HG02588 (cell line): ENCODE results near the gene CDCP2.

Experiments used
- ATAC-seq: cut with Tn5 transposase; IDR thresholded peaks from one replicate; pipeline ENCODE4 v1.9.1; 2021; ENCODE audit warnings: mild to moderate bottlenecking, moderate library complexity; ENCODE audit not compliant: unreplicated experiment

CDCP2 gene

DNA sequence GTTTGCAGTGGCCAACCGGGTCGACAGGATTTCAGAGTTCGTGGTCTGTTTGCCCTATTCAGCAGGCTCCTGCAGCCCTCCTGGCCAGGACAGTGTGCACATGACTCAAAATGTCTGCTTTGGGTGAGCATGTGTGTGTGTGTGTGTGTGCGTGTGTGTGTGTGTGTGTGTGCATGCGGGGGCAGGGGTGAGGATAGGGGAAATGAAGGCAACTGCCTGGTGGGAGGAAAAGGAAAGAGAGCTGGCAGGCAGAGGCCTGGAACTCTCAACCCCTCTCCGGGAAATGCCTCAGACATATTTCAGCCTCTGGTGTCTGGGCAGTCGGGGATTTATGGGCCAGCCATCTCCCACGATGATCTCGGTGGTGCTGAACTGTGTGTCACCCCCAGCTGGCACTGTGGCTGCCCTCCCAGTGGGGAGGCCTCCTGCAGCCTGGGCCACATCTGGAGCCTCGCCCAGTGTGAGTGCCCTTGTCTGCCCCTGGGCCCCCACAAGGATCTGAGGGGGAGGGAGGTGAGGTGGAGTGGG, 15.2 kb downstream of the CDCP2 start:
- ATAC-seq: no peak

DNA sequence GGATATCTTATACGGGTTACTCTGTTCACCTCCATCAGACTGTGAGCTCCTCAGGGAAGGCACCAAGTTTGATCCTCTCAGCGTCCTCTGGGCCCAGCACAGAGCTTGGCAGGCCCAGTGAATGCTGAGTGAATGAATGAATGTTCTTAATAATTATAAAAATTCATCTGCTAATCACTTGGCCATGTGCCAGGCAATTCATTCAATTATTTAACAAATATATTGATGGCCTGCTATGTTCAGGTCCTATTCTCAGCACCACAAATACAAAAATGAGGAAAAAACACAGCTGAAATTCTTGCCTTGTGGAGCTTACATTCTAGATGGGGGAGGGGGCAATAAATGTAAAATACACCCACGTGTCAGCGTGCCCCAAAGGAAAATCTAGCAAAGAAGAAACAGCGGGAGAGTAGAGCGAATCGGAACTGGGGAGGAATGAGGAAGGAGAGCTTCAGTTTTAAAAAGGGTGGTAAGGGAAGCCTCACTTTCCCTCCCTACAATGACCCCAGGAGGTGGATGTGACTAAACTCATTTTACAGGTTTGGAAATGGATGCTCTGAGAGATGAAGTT, 15.8 kb downstream of the CDCP2 start:
- ATAC-seq: no peak

DNA sequence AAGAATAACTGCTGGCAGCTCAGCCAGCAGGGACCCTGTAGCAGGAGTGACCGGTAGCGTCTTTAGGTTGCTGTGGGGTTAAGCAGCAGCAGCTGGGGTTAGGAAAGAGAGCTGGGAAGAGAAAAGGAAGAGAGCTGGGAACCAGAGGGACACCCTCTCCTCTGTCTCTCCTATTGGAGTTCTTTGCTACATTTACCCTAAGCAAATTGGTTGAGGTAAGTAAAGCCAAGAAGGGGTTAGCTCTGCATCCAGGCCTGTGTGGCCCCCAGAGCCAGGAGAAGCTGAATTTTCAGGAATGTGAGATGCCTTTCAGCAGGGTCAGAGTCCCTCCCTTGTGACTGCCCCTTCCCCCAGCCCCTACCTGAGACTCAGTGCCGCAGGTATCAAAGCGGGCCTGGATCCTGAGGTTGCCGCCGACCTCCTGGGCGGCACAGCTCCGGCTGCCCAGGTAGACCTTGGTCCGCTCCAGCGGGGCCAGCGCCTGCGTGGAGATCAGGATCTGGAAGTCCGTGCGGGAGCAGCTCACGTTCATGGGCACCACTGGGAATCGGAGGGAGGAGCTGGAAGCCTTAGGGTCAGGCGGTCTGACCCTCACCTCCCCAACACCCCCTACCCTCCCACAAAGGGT, 16.4 kb downstream of the CDCP2 start:
- ATAC-seq: no peak

DNA sequence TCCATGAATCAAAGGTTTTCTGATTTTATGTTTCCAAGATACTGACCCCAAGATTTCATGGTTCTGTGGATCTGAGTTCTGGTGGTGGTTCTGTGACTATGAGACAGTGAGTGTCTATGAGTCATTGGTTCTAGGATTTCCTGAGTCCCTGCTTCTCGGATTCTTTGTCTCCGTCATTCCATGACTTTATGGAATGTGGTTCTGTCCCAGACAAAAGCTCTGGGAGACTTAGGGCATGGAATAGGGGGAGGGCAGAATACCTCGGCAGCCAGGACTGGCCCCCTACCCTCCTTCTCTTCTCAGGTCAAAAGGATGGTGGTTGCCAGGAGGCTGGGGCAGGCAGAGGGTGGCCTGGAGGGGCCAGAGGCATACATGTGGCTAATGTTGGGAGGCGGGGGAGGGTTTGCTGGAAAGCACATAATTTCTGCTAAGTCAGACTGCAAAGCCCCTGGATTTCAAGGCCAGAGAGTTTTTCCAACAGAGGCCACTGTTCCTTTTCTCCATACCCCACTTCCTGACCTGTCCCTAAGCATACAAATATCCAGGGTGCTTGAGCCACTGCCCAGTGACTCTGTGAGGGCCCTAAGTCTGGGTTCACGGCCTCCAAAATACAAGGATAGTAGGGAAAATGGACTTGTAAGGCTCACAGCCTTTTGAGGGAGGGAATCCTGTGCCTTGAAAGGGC, 17.2 kb downstream of the CDCP2 start:
- ATAC-seq: no peak

DNA sequence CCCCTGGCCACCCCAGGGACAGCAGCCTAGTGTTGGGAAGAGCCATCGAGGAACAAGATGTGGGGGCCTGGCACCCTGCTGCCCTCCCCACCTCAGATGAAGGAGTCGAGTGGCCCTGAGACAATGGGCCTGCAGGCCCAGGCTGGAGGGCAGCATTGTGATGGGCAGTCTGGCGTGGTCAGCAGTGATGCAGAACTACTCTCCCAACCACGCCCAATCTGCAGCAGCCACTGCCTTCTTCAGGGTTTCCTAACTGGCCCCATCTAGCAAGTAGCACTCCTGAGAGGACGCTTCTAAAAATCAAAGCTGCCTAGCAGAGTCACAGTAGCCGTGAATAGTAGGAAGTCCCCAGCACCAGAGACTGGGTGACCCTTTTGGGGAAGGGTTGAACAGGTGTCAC, 18.5 kb downstream of the CDCP2 start:
- ATAC-seq: no peak

DNA sequence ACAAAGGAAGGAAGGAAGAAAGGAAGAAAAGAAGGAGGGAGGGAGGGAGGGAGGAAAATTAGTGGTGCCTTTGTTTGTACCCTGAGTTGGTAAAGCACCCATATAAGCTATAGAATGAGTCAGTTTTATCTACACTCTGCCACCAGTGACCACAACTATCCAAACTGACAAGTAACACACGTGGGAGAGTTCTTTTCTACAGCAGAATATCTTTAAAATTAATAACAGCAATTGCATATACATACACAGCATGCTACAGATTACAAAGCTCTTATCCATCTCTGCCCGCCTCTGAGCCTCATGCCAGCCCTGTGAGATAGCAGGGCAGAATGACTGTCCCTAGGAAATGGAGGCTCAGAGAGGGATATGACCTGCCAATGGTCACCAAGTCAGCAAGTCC, 20.3 kb downstream of the CDCP2 start:
- no peak for ATAC-seq

DNA sequence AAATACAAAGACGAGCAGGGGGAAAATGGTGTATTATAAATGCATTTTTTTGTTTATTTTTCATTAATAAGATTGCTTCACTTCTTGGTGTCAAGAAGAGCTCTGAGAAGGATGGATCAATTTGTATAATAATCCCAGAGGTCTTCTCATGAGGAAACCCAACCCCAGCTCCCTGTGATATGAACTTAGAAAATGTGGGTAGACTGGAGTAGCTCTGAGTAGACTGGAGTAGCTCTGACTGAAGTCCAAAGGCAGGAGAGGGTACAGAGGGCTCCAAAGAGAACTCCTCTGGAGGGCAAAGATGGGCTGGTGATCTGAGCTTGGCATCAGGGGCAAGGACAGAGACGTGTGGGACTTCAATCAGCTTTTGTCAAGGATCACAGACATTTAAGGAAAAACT, 21.4 kb downstream of the CDCP2 start:
- ATAC-seq: no peak

DNA sequence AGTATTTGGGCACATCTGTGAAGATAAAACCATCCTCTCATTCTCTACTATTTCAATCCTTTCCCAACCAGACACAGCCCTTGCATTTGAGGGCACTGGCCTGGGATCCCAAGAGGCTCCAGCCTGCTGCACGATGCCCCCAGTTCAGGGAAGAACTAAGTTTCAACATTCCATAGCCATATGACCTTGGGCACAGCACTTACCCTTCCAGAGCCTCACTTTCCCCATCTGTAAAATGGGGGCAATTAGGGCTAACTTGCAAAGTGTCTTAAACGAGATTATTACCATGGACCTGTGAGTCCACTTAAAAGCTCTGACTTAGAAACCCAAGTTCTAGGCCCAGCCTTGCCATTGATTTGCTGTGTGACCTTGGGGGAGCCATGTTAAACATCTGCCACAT, 22.9 kb downstream of the CDCP2 start:
- no peak for ATAC-seq

DNA sequence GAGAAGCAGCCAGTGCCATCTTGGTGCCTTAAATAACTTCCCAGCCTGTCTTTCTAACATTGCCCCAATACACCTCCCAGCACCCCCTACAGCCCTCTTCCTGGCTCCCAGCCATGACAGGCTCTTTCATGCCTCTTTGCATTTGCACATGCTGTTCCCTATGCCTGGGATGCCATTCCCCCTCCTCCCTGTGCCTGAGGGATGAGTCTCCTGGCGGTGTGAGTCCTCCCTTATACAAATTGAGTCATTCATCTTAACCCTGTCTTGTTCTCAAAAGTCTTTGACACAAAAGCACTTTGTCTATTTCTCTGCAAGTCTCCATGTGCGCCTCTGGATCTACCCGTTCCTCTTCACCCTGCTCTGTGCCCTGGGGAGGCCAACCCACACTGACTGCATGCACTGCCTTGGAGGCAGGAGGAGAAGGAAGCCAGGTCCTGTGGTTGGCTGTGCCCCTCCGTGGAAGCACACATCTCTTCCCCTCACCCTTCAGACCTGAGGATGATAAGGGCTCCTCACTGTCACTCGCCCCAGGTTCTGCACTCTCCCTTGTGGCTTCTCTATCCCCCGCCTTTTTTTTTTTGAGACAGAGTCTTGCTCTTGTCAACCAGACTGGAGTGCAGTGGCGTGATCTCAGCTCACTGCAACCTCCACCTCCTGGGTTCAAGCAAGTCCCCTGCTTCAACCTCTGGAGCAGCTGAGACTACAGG, 25.1 kb downstream of the CDCP2 start:
- ATAC-seq: no peak

DNA sequence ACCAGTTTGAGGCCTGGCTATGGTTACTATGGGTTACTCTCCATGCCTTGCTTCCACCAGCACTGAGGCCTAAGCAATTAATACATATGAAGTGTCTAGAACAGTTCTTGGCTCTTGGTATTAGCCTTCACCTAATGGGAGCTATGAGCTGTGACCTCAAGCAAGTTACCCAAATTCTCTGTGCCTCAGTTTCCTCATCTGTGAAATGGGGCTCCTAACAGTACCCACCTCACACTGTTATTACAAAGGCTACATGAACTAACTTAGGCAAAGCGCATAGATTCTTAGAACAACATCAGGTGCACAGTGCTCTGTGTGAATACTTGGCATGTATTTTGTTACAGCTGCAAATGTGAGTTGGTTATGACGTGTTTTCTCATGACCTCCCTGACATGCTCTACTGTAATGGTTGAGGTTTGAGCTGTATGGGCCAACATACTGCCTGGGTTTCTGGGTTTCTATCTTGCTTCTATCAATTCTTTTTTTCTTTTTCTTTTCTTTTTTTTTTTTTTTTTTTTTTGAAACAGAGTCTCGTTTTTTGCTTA, 26.5 kb downstream of the CDCP2 start:
- ATAC-seq: no peak

DNA sequence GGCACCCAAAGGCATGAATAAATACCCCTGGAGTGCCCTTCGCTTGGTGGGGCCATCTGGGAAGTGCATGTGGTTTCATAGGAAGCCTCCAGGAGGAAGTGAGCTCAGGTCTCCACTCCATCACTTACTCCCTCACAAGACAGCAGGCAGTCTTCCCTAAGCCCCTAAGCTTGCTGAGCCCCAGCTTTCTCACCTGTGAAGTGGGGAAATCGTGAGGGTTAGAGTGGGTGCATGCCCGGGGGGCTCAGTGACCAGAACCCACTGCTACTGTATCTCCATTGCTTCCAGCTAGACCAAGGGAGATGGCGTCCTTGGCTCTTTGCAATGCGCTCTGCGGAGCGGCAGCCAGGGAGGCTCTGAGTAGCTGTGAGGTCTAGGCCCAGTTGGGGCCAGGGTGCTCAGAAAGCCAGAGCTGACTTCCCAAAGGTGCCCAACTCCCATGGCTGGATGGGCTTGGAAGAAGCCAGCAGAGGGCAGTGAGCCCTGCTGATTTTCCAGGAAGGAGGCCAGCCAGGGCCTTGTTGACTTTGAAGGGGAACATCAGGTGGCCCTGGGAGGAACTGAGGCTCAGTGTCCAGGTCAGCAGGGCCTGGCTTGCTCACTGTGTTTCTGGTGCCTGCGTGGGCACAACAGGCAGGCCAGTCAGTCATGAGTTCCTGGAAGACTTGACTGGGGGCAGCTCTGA, 27.3 kb downstream of the CDCP2 start:
- ATAC-seq: no peak

DNA sequence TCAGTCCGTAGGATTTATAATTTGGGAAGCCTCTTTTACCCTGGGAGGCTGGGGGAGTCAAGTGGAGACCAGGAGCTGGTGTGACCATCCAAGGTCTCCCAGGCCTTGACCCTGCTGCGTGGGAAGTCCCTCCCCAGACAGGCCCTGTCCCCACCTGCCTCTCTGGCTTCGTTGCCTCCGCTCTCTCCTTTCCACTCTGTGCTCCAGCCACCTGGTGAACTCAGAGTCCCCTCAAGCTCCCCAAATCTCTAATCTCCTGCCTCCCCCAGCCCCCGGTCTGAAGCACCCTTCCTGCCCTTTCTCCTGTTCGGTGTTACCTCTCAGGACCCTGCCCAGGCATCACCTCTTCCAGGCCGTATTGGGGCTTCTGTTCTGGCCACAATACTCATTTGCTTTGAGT, 27.9 kb downstream of the CDCP2 start:
- ATAC-seq: no peak

DNA sequence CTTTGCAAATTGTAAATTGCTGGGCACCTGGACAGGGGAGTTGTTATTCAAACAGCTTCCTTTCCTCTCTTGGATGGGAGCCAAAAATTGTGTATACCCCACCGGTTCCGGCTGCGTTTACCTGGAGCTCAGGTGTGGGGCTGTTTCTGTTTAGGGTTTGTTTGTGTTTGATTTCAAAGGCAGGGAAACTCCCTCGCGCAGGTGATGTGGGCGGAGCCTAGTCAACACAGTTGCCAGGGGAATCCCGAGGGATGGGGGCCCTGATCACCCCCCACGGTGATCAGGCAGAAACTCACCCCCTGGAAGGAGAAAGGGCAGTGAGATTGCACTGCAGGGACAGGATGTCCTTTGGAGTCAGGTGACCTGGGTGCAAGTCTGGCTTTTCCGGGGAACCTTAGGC, 28.3 kb downstream of the CDCP2 start:
- ATAC-seq: no peak

DNA sequence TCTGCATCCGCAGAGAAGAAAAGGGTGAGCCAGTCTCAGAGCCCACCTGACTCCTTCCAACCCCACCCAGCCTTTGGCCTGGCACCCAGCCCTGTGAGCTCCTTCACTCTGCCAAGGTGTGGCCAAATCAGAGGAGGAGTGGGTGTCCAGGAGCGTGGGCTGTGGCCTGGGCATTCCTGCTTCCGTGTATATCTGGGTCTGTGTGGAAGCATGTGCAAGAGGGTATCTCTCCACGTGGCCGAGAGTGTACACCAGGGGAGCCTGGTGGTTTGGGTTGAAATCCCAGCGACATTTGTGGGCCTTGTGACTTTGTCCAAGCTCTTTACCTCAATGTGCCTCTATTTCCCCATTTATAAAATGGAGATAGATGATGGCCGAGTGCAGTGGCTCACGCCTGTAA, 29.8 kb downstream of the CDCP2 start:
- ATAC-seq: no peak

DNA sequence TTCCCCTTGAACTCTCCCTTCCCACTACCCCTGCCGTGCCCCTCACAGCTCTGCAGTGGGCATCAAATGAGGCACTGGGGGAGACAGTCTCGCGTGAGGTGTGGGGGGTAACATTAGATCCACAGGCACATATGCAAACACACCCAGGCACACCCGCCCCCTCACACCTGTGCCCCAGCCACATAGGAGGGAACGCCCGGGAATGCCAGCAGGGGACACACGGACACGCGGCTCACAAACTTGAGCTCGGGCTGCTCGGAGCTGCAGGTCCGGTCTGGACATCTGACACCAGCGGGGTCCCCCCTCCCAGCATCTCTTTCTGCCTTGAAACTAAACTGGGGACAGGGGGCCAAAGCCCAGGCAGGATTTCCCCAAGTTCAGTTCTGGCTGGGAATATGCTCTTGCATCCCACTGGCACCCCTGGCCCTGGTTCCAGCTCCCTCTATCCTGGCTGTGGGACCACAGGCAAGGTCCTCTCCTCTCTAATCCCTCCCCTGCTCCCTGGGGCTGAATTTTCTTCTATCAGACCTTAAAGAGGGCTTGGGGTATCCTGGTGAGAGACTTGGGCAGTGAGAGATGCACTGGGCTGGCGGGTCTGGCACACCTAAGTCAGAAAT, 30.6 kb downstream of the CDCP2 start:
- ATAC-seq: no peak

DNA sequence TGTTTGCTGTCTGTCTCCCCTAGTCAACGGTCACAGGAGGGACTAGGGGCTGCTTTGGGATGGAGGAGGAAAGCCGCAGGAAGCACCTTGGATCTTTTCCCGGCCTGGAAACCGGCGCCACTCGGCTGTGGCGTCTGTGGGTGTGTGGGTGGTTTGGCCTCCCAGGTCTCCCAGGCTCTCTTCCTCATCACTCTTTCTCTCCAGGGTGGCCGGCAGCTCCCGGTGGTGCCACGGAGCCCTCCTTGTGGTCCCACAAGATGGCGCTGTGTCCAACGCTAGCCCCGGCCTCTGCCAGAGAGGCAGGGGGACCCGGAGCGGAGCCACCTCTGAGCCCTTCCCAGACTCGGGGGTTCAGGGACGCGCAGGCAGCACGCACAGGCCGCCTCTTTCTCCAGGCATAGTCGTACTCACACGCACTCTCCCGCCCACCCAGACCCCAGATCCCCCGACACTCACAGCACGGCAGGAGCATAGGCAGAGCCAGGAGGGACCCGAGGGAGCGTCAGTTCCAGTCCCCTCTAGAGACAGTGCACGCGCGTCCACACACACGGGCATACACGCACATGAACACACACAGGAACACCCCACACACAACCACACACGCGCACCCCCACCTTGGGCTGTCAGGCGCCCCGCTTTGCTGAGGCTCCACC, 31.2 kb downstream of the CDCP2 start:
- ATAC-seq: no peak

DNA sequence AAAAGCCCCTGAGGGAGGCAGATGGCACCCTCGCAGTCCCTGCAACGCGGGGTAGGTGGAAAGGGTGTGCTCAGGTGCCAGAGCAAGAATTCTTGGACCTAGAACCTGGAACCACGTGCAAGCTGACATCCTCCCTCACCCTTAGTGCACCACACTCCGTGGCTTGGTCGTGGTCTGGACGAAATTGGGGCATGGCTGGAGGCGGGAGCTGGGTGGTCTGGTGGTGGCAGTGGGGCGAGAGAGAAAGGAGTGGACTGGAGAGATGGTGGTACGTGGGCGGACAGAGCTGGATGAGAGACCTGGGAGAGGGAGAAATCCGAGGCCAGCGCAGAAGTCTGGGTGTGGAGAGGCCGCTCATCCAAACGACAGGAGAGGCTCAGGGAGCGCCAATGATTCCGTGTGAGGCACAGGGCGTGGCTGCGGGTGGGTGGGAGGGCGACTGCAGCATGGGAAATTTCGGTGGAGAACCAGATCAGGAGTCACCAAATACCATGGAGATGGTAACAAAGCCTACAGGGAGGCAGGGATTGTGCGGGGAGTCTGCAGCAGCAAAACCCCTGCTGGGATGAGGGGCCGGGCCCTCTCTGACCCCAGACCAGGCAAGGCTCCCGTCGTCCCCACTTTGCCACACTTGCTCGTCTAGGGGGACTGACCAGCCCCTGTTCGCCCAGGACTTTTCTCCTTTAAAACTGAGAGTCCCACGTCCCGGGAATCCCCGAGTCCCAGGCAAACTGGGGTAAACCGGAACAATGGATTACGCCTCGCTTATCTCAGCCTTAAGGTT, 31.9 kb downstream of the CDCP2 start:
- ATAC-seq: no peak

DNA sequence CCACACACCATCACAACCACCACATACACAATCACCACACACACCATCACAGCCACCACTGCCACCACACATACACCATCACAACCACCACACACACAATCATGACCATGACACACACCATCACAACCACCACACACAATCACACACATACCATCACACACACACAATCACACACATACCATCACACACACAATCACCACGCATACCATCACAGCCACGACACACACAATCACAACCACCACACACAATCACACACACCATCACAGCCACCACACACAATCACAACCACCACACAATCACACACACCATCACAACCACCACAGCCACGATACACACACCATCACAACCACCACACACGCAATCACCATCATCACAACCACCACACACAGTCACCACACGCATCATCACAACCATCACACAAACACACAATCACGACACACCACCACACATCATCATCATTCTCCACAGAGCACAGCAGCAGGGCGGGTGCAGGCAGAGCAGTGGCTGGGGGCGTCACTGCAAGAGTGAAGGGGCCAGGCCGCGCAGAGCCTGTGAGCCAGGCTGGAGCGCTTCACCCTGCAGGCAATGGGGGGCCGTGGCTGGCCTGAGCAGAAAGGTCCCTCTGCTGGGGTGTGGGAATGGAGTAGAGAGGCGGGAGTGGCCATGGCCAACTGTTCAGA, 32.6 kb downstream of the CDCP2 start:
- no peak for ATAC-seq

DNA sequence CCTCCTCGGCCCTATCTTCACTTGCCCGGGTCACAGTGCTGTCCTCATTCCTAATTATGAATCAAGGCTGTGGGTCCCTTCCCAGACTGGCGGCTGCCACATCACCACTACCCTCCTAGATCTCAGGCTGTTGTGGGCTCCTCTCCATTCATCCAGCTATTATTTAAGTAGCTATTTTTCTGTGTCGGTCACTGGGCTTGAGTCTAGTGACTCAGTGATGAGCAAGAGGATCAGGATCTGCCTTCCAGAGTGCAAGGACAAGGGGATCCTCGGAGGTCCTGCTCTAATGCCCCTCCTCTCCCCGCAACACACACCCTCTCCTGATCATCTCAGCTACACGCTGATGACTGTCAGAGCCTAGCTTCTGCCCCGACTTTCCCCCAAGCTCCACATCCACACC, 34.1 kb downstream of the CDCP2 start:
- ATAC-seq: no peak
